Ovary (tissue), 9 donors: Measurements from ENCODE around the gene OPCML. TPM values are rescaled to one million over a fixed set of nuclear protein-coding genes. Genes with fewer than 3 reads are reported as not detected.

ENCODE experiments used
- DNase-seq, 5 donors: peaks; one replicate each; pipeline ENCODE4 v3.0.0-alpha.2; 2019 to 2020
- H3K27ac ChIP-seq, 2 donors: fragments of 200-600 bp; one replicate each; pipeline versions ENCODE4 v1.5.1 to v1.8.0; 2019 to 2022
- H3K27me3 ChIP-seq: fragments of 200-600 bp; one replicate; pipeline ENCODE4 v1.8.0; 2022
- H3K36me3 ChIP-seq: fragments of 200-600 bp; sonication (generic); one replicate; pipeline ENCODE4 v1.5.1; 2019
- H3K4me1 ChIP-seq: one replicate; pipeline ENCODE4 v1.8.1; 2013; ENCODE audit warnings: mild to moderate bottlenecking, moderate library complexity; ENCODE audit not compliant: insufficient read depth
- H3K4me3 ChIP-seq: fragments of 200-600 bp; sonication (generic); one replicate; pipeline ENCODE4 v1.5.1; 2017
- H3K9me3 ChIP-seq, 2 donors: fragments of 200-600 bp in 1 of 2; sonication (generic) in 1 of 2; one replicate each; pipeline versions ENCODE4 v1.5.1 to v1.8.1; 2013 to 2019; ENCODE audit warnings: mild to moderate bottlenecking in 1 of 2, moderate library complexity in 1 of 2
- EP300 ChIP-seq: sonication (generic); formaldehyde crosslinking; IDR thresholded peaks from one replicate; pipeline ENCODE4 v1.6.1; 2017; ENCODE audit warnings: antibody characterized with exemption
- POLR2A ChIP-seq: fragments of 450-650 bp; IDR thresholded peaks from one replicate; pipeline ENCODE4 v1.6.1; 2017; ENCODE audit warnings: antibody characterized with exemption, mild to moderate bottlenecking, moderate library complexity
- WGBS, 3 donors: extraction: QIAGEN DNeasy Blood & Tissue Kit in 1 of 3; methylation state at CpG; one replicate each; pipeline versions ENCODE4 v1.1.5 to v1.1.7; 2013 to 2017; 5-methylcytosine and 5-hydroxymethylcytosine counted together
- intact Hi-C, 4 donors: fragments of 100-400 bp; cut with DNase I; formaldehyde crosslinking; loops; one replicate each; pipeline versions ENCODE4 v1.11.0 to v1.15.1; 2022 to 2023
- polyA plus RNA-seq, 2 donors: library from polyadenylated mRNA; stranded (reverse); fragments of 200-250 nt in 1 of 2; fragments of 350-450 nt in 1 of 2; fragmentation: Illumina TruSeq in 1 of 2; extraction: RNeasy Lipid Tissue Mini Kit (QIAGEN cat#74804) in 1 of 2; gene quantifications; one replicate each; pipeline ENCODE4 v1.2.3, GENCODE V29; 2013 to 2014
- total RNA-seq, 7 donors: library from RNA; depleted of rRNA in 2 of 7; stranded (reverse); fragments of >200 nt in 2 of 7; fragmentation: NEBNext Ultra II Directional in 3 of 7; extraction: Animal tissue kit (Norgen Biotek cat#: 25700) in 3 of 7; gene quantifications; one replicate each; pipeline versions ENCODE4 v1.1.0 to v1.2.4, GENCODE V29; 2016 to 2023
- TF ChIP-seq, protein P1 (sequence below), 3 donors: fragments of 450-650 bp in 2 of 3; fragments of 200-600 bp in 1 of 3; IDR thresholded peaks; one replicate each; pipeline versions ENCODE4 v1.5.1 to v1.8.0; 2016 to 2022; ENCODE audit warnings: antibody characterized with exemption in 3 of 3, mild to moderate bottlenecking in 1 of 3
- donor health status: DM: no; HTN: no; CAD: no; lungs with moderate emphysema.
- donor health status: DM: no; HTN: no; CAD: no.
- donor health status: Bipolar disorder and iron deficiency.
- donor health status: DM: yes; HTN: yes; CAD: no.
- donor health status: DM: no; HTN: no; CAD: no.
- donor health status: DM: yes; HTN: yes; CAD: no.

Gene OPCML
- total and polyA plus RNA-seq, 9 donors = under 0.01 to 2.8 (median 0.32) TPM; not detected in 2

- TF ChIP-seq POLR2A = no peak
- TF ChIP-seq, protein P1, sequence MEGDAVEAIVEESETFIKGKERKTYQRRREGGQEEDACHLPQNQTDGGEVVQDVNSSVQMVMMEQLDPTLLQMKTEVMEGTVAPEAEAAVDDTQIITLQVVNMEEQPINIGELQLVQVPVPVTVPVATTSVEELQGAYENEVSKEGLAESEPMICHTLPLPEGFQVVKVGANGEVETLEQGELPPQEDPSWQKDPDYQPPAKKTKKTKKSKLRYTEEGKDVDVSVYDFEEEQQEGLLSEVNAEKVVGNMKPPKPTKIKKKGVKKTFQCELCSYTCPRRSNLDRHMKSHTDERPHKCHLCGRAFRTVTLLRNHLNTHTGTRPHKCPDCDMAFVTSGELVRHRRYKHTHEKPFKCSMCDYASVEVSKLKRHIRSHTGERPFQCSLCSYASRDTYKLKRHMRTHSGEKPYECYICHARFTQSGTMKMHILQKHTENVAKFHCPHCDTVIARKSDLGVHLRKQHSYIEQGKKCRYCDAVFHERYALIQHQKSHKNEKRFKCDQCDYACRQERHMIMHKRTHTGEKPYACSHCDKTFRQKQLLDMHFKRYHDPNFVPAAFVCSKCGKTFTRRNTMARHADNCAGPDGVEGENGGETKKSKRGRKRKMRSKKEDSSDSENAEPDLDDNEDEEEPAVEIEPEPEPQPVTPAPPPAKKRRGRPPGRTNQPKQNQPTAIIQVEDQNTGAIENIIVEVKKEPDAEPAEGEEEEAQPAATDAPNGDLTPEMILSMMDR (IDR thresholded peaks at IDR 0.05) = no peak
- TF ChIP-seq EP300 = no peak
- DNase-seq = no peak
- intact Hi-C loops = no loop called here
- Histone ChIP-seq H3K27ac (no peak overlapping the region), H3K9me3 (no peaks in the 10 kb centered on the region), H3K36me3 (no peaks in the 10 kb centered on the region), H3K4me1 (no peaks in the 10 kb centered on the region), H3K4me3 (no peak overlapping the region), H3K27me3 (no peaks in the 10 kb centered on the region)
- WGBS, 3 donors = 70 to 77% (median 73%) methylated on average over 4 of the region's 4 CpGs
Observed at GRCh38 chr11:133443206-133443747, 89.0 kb downstream of the OPCML start.

- 53 to 76% (median 60%) methylated on average over 1 of the region's 1 CpG for WGBS, 3 donors
- H3K4me1 ChIP-seq = no peaks in the 10 kb centered on the region
- H3K9me3 ChIP-seq = no peaks in the 10 kb centered on the region
- H3K4me3 ChIP-seq = no peak overlapping the region
- TF ChIP-seq EP300 (no peak), POLR2A (no peak)
- TF ChIP-seq, protein P1 (IDR thresholded peaks at IDR 0.05) = no peak
- H3K27me3 ChIP-seq = no peaks in the 10 kb centered on the region
- no peak overlapping the region for H3K27ac ChIP-seq
- no peaks in the 10 kb centered on the region for H3K36me3 ChIP-seq
- DNase-seq = no peak
- intact Hi-C loops = no loop called here
Observed at GRCh38 chr11:133441964-133442660, 90.2 kb downstream of the OPCML start.

DNA sequence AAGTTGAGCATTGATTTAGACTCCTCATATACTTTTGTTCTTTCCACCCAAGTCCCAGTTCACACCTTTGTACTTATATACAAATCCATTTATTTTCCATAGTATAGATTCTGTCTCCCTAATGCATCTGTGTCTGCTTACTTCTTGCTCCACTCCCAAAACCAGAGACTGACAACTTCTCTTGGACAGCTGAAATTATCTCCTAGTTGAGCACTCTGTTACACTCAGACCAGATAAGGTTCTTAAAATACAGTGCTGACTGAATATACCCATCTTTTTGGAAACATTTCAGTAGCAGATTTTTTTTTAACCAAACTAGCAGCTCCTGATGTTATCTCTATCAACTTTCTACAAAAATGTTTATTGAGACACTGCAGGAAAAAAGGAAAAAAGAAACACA lies 106.3 kb downstream of the OPCML start:
- Histone ChIP-seq H3K4me1 (no peaks in the 10 kb centered on the region), H3K27ac (no peak overlapping the region), H3K9me3 (no peaks in the 10 kb centered on the region), H3K27me3 (no peaks in the 10 kb centered on the region), H3K4me3 (no peak overlapping the region), H3K36me3 (no peaks in the 10 kb centered on the region)
- TF ChIP-seq EP300 (no peak), POLR2A (no peak)
- TF ChIP-seq, protein P1 (IDR thresholded peaks at IDR 0.05) = no peak
- no peak for DNase-seq
- intact Hi-C loops = no loop called here

GRCh38 chr11:133425245-133425644 lies 107.1 kb downstream of the OPCML start:
- 70 to 82% (median 74%) methylated on average over 1 of the region's 1 CpG for WGBS, 3 donors
- no peak for TF ChIP-seq EP300
- TF ChIP-seq, protein P1 (IDR thresholded peaks at IDR 0.05) = no peak
- TF ChIP-seq POLR2A = no peak
- intact Hi-C loops = no loop called here

More at GRCh38 chr11:133425245-133425644, 107.1 kb downstream of the OPCML start:
- Histone ChIP-seq H3K4me1 (no peaks in the 10 kb centered on the region), H3K4me3 (no peak overlapping the region), H3K9me3 (no peaks in the 10 kb centered on the region), H3K27me3 (no peaks in the 10 kb centered on the region), H3K36me3 (no peaks in the 10 kb centered on the region), H3K27ac (no peak overlapping the region)
- no peak for DNase-seq
